ENCODE results near the gene CCDC61.
A peak's percentile ranks its signal among the peaks of the same experiment; 100 is the strongest.

- TF ChIP-seq EZH2phosphoT487 (IDR thresholded peaks at IDR 0.05; ENCODE audit: insufficient read depth, low read depth) (peak; percentile 77; the same call in 1 of the 2 replicates), EZH2 (IDR thresholded peaks at IDR 0.05; ENCODE audit: insufficient read depth, poor library complexity, severe bottlenecking) (peak; percentile 98)
Observed at GRCh38 chr19:46015687-46016425, 20.6 kb downstream of the CCDC61 start.

Measured in GM23248 (cell line).